Kidney capillary endothelial cell (primary cell): ENCODE results near the gene PPP2R2C.

Experiments used
- DNase-seq: peaks from one replicate; pipeline ENCODE4 v3.0.0-alpha.2; 2018; ENCODE audit warnings: low spot score

The PPP2R2C gene

GRCh38 chr4:6306299-6306698 lies 166.1 kb downstream of the PPP2R2C start:
- no peak for DNase-seq

GRCh38 chr4:6303943-6304342 lies 168.5 kb downstream of the PPP2R2C start:
- DNase-seq, result no peak

GRCh38 chr4:6302869-6303268 lies 169.5 kb downstream of the PPP2R2C start:
- no peak for DNase-seq

GRCh38 chr4:6301732-6302442 lies 170.5 kb downstream of the PPP2R2C start:
- DNase-seq, result no peak

- DNase-seq, result no peak
These were observed 171.2 kb downstream of the PPP2R2C start for GRCh38 chr4:6301051-6301731.

- no peak for DNase-seq
These were observed 172.1 kb downstream of the PPP2R2C start for GRCh38 chr4:6300359-6300758.

- no peak for DNase-seq
These were observed 172.5 kb downstream of the PPP2R2C start for GRCh38 chr4:6299875-6300274.

GRCh38 chr4:6298852-6299251 lies 173.6 kb downstream of the PPP2R2C start:
- no peak for DNase-seq

- no peak for DNase-seq
These were observed 174.4 kb downstream of the PPP2R2C start for GRCh38 chr4:6298035-6298434.

GRCh38 chr4:6297266-6297815 lies 175.1 kb downstream of the PPP2R2C start:
- DNase-seq, result no peak

GRCh38 chr4:6296026-6296425 lies 176.4 kb downstream of the PPP2R2C start:
- no peak for DNase-seq

- no peak for DNase-seq
These were observed 176.9 kb downstream of the PPP2R2C start for GRCh38 chr4:6295495-6295894.

GRCh38 chr4:6294705-6295421 lies 177.6 kb downstream of the PPP2R2C start:
- no peak for DNase-seq

- no peak for DNase-seq
These were observed 178.8 kb downstream of the PPP2R2C start for GRCh38 chr4:6293661-6294060.

- no peak for DNase-seq
These were observed 179.3 kb downstream of the PPP2R2C start for GRCh38 chr4:6293097-6293445.

- DNase-seq, result no peak
These were observed 179.9 kb downstream of the PPP2R2C start for GRCh38 chr4:6292376-6293096.

- DNase-seq, result no peak
These were observed 180.6 kb downstream of the PPP2R2C start for GRCh38 chr4:6291784-6292297.

- DNase-seq, result no peak
These were observed 181.5 kb downstream of the PPP2R2C start for GRCh38 chr4:6290769-6291547.

GRCh38 chr4:6290256-6290655 lies 182.2 kb downstream of the PPP2R2C start:
- no peak for DNase-seq

- DNase-seq, result no peak
These were observed 183.5 kb downstream of the PPP2R2C start for GRCh38 chr4:6288871-6289270.

GRCh38 chr4:6288342-6288741 lies 184.1 kb downstream of the PPP2R2C start:
- no peak for DNase-seq
